ENCODE measurements around the gene C1orf56.

- no peak for TF ChIP-seq EZH2 (IDR thresholded peaks at IDR 0.05; ENCODE audit: insufficient read depth, poor library complexity, severe bottlenecking)
- TF ChIP-seq EZH2phosphoT487 (IDR thresholded peaks at IDR 0.05; ENCODE audit: insufficient read depth, low read depth) = no peak
Observed at GRCh38 chr1:151070474-151071276, 23.1 kb downstream of the C1orf56 start, which contains the start of gene GABPB2.

Measured in GM23248 (cell line).